Ascending aorta (tissue), 2 donors: ENCODE measurements around the gene ZNF331. TPM values are rescaled to one million over a fixed set of nuclear protein-coding genes. Genes with fewer than 3 reads are reported as not detected.
"Not testable (repeated sequence)": the region's sequence is repeated elsewhere in the genome, so short reads cannot be mapped to it uniquely, and the experiment has no call there.

Source experiments
- DNase-seq, 2 donors: peaks; one replicate each; pipeline ENCODE4 v3.0.0-alpha.2; 2019; ENCODE audit warnings: low spot score in 2 of 2
- H3K27ac ChIP-seq, 2 donors: fragments of 200-600 bp; sonication (generic); one replicate each; pipeline ENCODE4 v1.5.1; 2016 to 2017; ENCODE audit warnings: mild to moderate bottlenecking in 1 of 2
- H3K27me3 ChIP-seq: fragments of 200-600 bp; sonication (generic); one replicate; pipeline ENCODE4 v1.5.1; 2017
- H3K36me3 ChIP-seq, 2 donors: fragments of 200-600 bp; sonication (generic); one replicate each; pipeline ENCODE4 v1.5.1; 2016
- H3K4me1 ChIP-seq, 2 donors: fragments of 200-600 bp; sonication (generic); one replicate each; pipeline ENCODE4 v1.5.1; 2016 to 2017; ENCODE audit warnings: mild to moderate bottlenecking in 1 of 2
- H3K4me3 ChIP-seq, 2 donors: fragments of 200-600 bp; sonication (generic); one replicate each; pipeline ENCODE4 v1.5.1; 2016 to 2017; ENCODE audit warnings: mild to moderate bottlenecking in 1 of 2
- H3K9me3 ChIP-seq, 2 donors: fragments of 200-600 bp; sonication (generic); one replicate each; pipeline ENCODE4 v1.5.1; 2016
- CTCF ChIP-seq, 3 experiments: fragments of 200-600 bp in 2 of 3; fragments of 450-650 bp in 1 of 3; sonication (generic) in 2 of 3; IDR thresholded peaks; one replicate each; pipeline ENCODE4 v1.5.1; 2016 to 2019; ENCODE audit warnings: antibody characterized with exemption in 3 of 3, mild to moderate bottlenecking in 1 of 3, moderate library complexity in 1 of 3
- intact Hi-C: fragments of 100-400 bp; cut with DNase I; formaldehyde crosslinking; loops from one replicate; pipeline ENCODE4 v1.15.1; 2023
- total RNA-seq: library from RNA; depleted of rRNA; stranded (reverse); fragments of >200 nt; gene quantifications from one replicate; pipeline ENCODE4 v1.1.0, GENCODE V29; 2016

The ZNF331 gene
- total RNA-seq, 1 donor from 2014 or later = 34.5 TPM

- no peak overlapping the region for H3K27ac ChIP-seq
- no peak overlapping the region for H3K4me3 ChIP-seq
- no peaks in the 10 kb centered on the region for H3K27me3 ChIP-seq
- TF ChIP-seq CTCF (IDR thresholded peaks at IDR 0.05) = peak; percentile 28 to 60 (median 44)
- intact Hi-C loops = loop anchor here (1.0 kb wide), 2 partner anchors 87 to 317 kb away; no protein-coding TSS in a partner anchor
- no peaks in the 10 kb centered on the region for H3K9me3 ChIP-seq
- DNase-seq = peak in 1 of 2 donors; percentile 74
- H3K4me1 ChIP-seq = no peaks in the 10 kb centered on the region
- no peaks in the 10 kb centered on the region for H3K36me3 ChIP-seq
Observed at GRCh38 chr19:53511933-53512374, 26.0 kb upstream of the ZNF331 start.

GRCh38 chr19:53515047-53515446 lies 22.9 kb upstream of the ZNF331 start:
- DNase-seq, H3K9me3 ChIP-seq, H3K4me3 ChIP-seq, intact Hi-C loops, H3K27me3 ChIP-seq, H3K36me3 ChIP-seq, H3K27ac ChIP-seq, H3K4me1 ChIP-seq: not testable (repeated sequence)

- H3K27ac ChIP-seq = no peak overlapping the region
- intact Hi-C loops = no loop called here
- TF ChIP-seq CTCF (IDR thresholded peaks at IDR 0.05) = no peak
- H3K36me3 ChIP-seq = no peaks in the 10 kb centered on the region
- no peaks in the 10 kb centered on the region for H3K9me3 ChIP-seq
- DNase-seq = no peak
- peaks cover 0 to 5% of the 10 kb centered on the region in 2 donors for H3K4me1 ChIP-seq
- H3K27me3 ChIP-seq = no peaks in the 10 kb centered on the region
- H3K4me3 ChIP-seq = no peak overlapping the region
Observed at GRCh38 chr19:53517114-53517741, 20.7 kb upstream of the ZNF331 start.

GRCh38 chr19:53518121-53518520 lies 19.8 kb upstream of the ZNF331 start:
- H3K27me3 ChIP-seq = no peaks in the 10 kb centered on the region
- H3K27ac ChIP-seq = no peak overlapping the region
- DNase-seq = no peak
- no peaks in the 10 kb centered on the region for H3K36me3 ChIP-seq
- H3K9me3 ChIP-seq = no peaks in the 10 kb centered on the region
- no peak overlapping the region for H3K4me3 ChIP-seq
- intact Hi-C loops = no loop called here
- no peak for TF ChIP-seq CTCF (IDR thresholded peaks at IDR 0.05)
- peaks cover 0 to 5% of the 10 kb centered on the region in 2 donors for H3K4me1 ChIP-seq

GRCh38 chr19:53518716-53519115 lies 19.2 kb upstream of the ZNF331 start:
- TF ChIP-seq CTCF (IDR thresholded peaks at IDR 0.05) = no peak
- intact Hi-C loops = no loop called here
- H3K27me3 ChIP-seq = no peaks in the 10 kb centered on the region
- H3K27ac ChIP-seq = no peak overlapping the region
- no peak overlapping the region for H3K4me3 ChIP-seq
- H3K4me1 ChIP-seq = peaks cover 0 to 5% of the 10 kb centered on the region in 2 donors
- H3K9me3 ChIP-seq = no peaks in the 10 kb centered on the region
- DNase-seq = no peak
- no peaks in the 10 kb centered on the region for H3K36me3 ChIP-seq

- TF ChIP-seq CTCF (IDR thresholded peaks at IDR 0.05) = no peak
- no peaks in the 10 kb centered on the region for H3K27me3 ChIP-seq
- H3K9me3 ChIP-seq = no peaks in the 10 kb centered on the region
- H3K36me3 ChIP-seq = no peaks in the 10 kb centered on the region
- intact Hi-C loops = no loop called here
- peaks cover 0 to 5% of the 10 kb centered on the region in 2 donors for H3K4me1 ChIP-seq
- H3K4me3 ChIP-seq = no peak overlapping the region
- H3K27ac ChIP-seq = no peak overlapping the region
- no peak for DNase-seq
Observed at GRCh38 chr19:53519446-53519845, 18.5 kb upstream of the ZNF331 start.
